Trophoblast cell (in vitro differentiated cells and primary cell): Measurements from ENCODE around the gene ZNF827.

Experiments
- DNase-seq, 2 donors: peaks; one replicate each; pipeline ENCODE4 v3.0.0-alpha.2; 2016
- H2AFZ ChIP-seq: 2 replicates; pipeline ENCODE4 v1.6.1; 2013; ENCODE audit warnings: low read length, moderate library complexity, mild to moderate bottlenecking; ENCODE audit not compliant: insufficient read depth, poor library complexity
- H2AK5ac ChIP-seq: 2 replicates; pipeline ENCODE4 v1.6.1; 2013; ENCODE audit warnings: mild to moderate bottlenecking, low read length
- H2BK120ac ChIP-seq: 2 replicates; pipeline ENCODE4 v1.6.1; 2013; ENCODE audit warnings: low read length, mild to moderate bottlenecking, moderate library complexity; ENCODE audit not compliant: insufficient read depth, poor library complexity
- H2BK12ac ChIP-seq: 2 replicates; pipeline ENCODE4 v1.6.1; 2013; ENCODE audit warnings: mild to moderate bottlenecking, low read length, moderate library complexity
- H2BK5ac ChIP-seq: 2 replicates; pipeline ENCODE4 v1.6.1; 2013; ENCODE audit warnings: low read length, low read depth, moderate library complexity, mild to moderate bottlenecking; ENCODE audit not compliant: poor library complexity
- H3K14ac ChIP-seq: 2 replicates; pipeline ENCODE4 v1.6.1; 2013; ENCODE audit warnings: mild to moderate bottlenecking, low read length
- H3K18ac ChIP-seq: 2 replicates; pipeline ENCODE4 v1.6.1; 2013; ENCODE audit warnings: mild to moderate bottlenecking, low read length
- H3K23ac ChIP-seq: 2 replicates; pipeline ENCODE4 v1.6.1; 2013; ENCODE audit warnings: low read length
- H3K27ac ChIP-seq: 2 replicates; pipeline ENCODE4 v1.5.1; 2013; ENCODE audit warnings: low read depth, mild to moderate bottlenecking, inconsistent platforms, low read length, moderate library complexity
- H3K27me3 ChIP-seq: 2 replicates; pipeline ENCODE4 v1.6.1; 2013; ENCODE audit warnings: inconsistent platforms, mild to moderate bottlenecking, low read length, moderate library complexity; ENCODE audit not compliant: insufficient read depth
- H3K36me3 ChIP-seq, 2 experiments: 1 replicate in 1 of 2; 2 replicates in 1 of 2; pipeline ENCODE4 v1.6.1; 2013; ENCODE audit warnings: low read length in 2 of 2, mild to moderate bottlenecking in 2 of 2, moderate library complexity in 1 of 2; ENCODE audit not compliant: insufficient read depth in 2 of 2, control insufficient read depth in 1 of 2
- H3K4ac ChIP-seq: 2 replicates; pipeline ENCODE4 v1.6.1; 2013; ENCODE audit warnings: low read depth, mild to moderate bottlenecking, low read length, moderate library complexity
- H3K4me1 ChIP-seq, 2 experiments: 1 replicate in 1 of 2; 2 replicates in 1 of 2; pipeline ENCODE4 v1.6.1; 2013; ENCODE audit warnings: low read length in 2 of 2, mild to moderate bottlenecking in 2 of 2, moderate library complexity in 1 of 2; ENCODE audit not compliant: insufficient read depth in 2 of 2, control insufficient read depth in 1 of 2
- H3K4me2 ChIP-seq: 2 replicates; pipeline ENCODE4 v1.6.1; 2013; ENCODE audit warnings: inconsistent platforms, mild to moderate bottlenecking, low read length, moderate library complexity
- H3K4me3 ChIP-seq: 2 replicates; pipeline ENCODE4 v1.5.1; 2013; ENCODE audit warnings: mild to moderate bottlenecking, low read depth, low read length, inconsistent platforms
- H3K79me1 ChIP-seq: one replicate; pipeline ENCODE4 v1.6.1; 2013; ENCODE audit warnings: low read length
- H3K79me2 ChIP-seq: 2 replicates; pipeline ENCODE4 v1.6.1; 2013; ENCODE audit warnings: low read length, mild to moderate bottlenecking; ENCODE audit not compliant: control insufficient read depth, insufficient read depth, poor library complexity
- H3K9ac ChIP-seq: 2 replicates; pipeline ENCODE4 v1.6.1; 2013; ENCODE audit warnings: mild to moderate bottlenecking, low read length
- H3K9me3 ChIP-seq: 2 replicates; pipeline ENCODE4 v1.6.1; 2013; ENCODE audit warnings: low read depth, mild to moderate bottlenecking, control low read depth, inconsistent platforms, low read length; ENCODE audit not compliant: insufficient read depth
- H4K12ac ChIP-seq: 2 replicates; pipeline ENCODE4 v1.6.1; 2013; ENCODE audit warnings: low read depth, mild to moderate bottlenecking, low read length, moderate library complexity
- H4K8ac ChIP-seq: 2 replicates; pipeline ENCODE4 v1.6.1; 2013; ENCODE audit warnings: low read depth, mild to moderate bottlenecking, low read length, moderate library complexity
- H4K91ac ChIP-seq: one replicate; pipeline ENCODE4 v1.6.1; 2013; ENCODE audit warnings: low read depth, mild to moderate bottlenecking, low read length, moderate library complexity
- WGBS: extraction: QIAGEN DNeasy Blood & Tissue Kit; methylation state at CpG from one replicate; pipeline ENCODE4 v1.1.7; 2013; ENCODE audit warnings: missing lambda C conversion rate; ENCODE audit not compliant: insufficient read length, insufficient coverage; ENCODE audit errors: extremely low coverage; 5-methylcytosine and 5-hydroxymethylcytosine counted together

ZNF827 gene

GRCh38 chr4:145760961-145761929 lies 177.4 kb downstream of the ZNF827 start:
- H4K8ac ChIP-seq: no peak overlapping the region
- H3K4me2 ChIP-seq: no peak overlapping the region
- H3K4ac ChIP-seq: no peak overlapping the region
- no peak overlapping the region for H2BK5ac ChIP-seq
- H3K27me3 ChIP-seq: no peaks in the 10 kb centered on the region
- H4K91ac ChIP-seq: no peak overlapping the region
- no peaks in the 10 kb centered on the region for H3K79me1 ChIP-seq
- H3K9ac ChIP-seq: no peak overlapping the region
- no peak overlapping the region for H3K23ac ChIP-seq
- WGBS: no CpG with 5 or more reads among the region's 49 CpGs
- no peak overlapping the region for H2BK12ac ChIP-seq
- peaks cover 27 to 49% of the 10 kb centered on the region in 2 experiments for H3K36me3 ChIP-seq
- no peak overlapping the region for H2AK5ac ChIP-seq
- H3K79me2 ChIP-seq: no peaks in the 10 kb centered on the region
- no peaks in the 10 kb centered on the region for H3K9me3 ChIP-seq
- H3K18ac ChIP-seq: no peak overlapping the region
- no peak overlapping the region for H3K27ac ChIP-seq
- H4K12ac ChIP-seq: no peak overlapping the region
- H3K14ac ChIP-seq: no peak overlapping the region
- H3K4me3 ChIP-seq: no peak overlapping the region
- H2AFZ ChIP-seq: no peak overlapping the region
- no peak for DNase-seq
- no peak overlapping the region for H2BK120ac ChIP-seq
- H3K4me1 ChIP-seq: no peaks in the 10 kb centered on the region

GRCh38 chr4:145760176-145760575 lies 178.4 kb downstream of the ZNF827 start:
- H3K79me1 ChIP-seq: no peaks in the 10 kb centered on the region
- no peak overlapping the region for H3K4me2 ChIP-seq
- no peak overlapping the region for H3K4me3 ChIP-seq
- H3K18ac ChIP-seq: no peak overlapping the region
- no peak overlapping the region for H2AK5ac ChIP-seq
- H3K23ac ChIP-seq: no peak overlapping the region
- no peaks in the 10 kb centered on the region for H3K4me1 ChIP-seq
- no peak overlapping the region for H3K4ac ChIP-seq
- no peaks in the 10 kb centered on the region for H3K79me2 ChIP-seq
- no peaks in the 10 kb centered on the region for H3K27me3 ChIP-seq
- H2BK5ac ChIP-seq: no peak overlapping the region
- no peak overlapping the region for H2BK120ac ChIP-seq
- no peak overlapping the region for H2AFZ ChIP-seq
- H3K14ac ChIP-seq: no peak overlapping the region
- no peak overlapping the region for H4K8ac ChIP-seq
- no peak for DNase-seq
- H2BK12ac ChIP-seq: no peak overlapping the region
- no peak overlapping the region for H4K12ac ChIP-seq
- no peak overlapping the region for H4K91ac ChIP-seq
- H3K9ac ChIP-seq: no peak overlapping the region
- peaks cover 22 to 42% of the 10 kb centered on the region in 2 experiments for H3K36me3 ChIP-seq
- no peaks in the 10 kb centered on the region for H3K9me3 ChIP-seq
- WGBS: no CpG with 5 or more reads among the region's 8 CpGs
- H3K27ac ChIP-seq: no peak overlapping the region

- H4K12ac ChIP-seq: no peak overlapping the region
- DNase-seq: no peak
- no peak overlapping the region for H3K9ac ChIP-seq
- H3K9me3 ChIP-seq: peaks cover 2% of the 10 kb centered on the region
- H3K4ac ChIP-seq: no peak overlapping the region
- H3K4me1 ChIP-seq: no peaks in the 10 kb centered on the region
- no peak overlapping the region for H2AFZ ChIP-seq
- no peak overlapping the region for H3K14ac ChIP-seq
- H2BK12ac ChIP-seq: no peak overlapping the region
- H3K23ac ChIP-seq: no peak overlapping the region
- no peak overlapping the region for H3K27ac ChIP-seq
- no peaks in the 10 kb centered on the region for H3K79me2 ChIP-seq
- no CpG with 5 or more reads among the region's 1 CpG for WGBS
- H2BK120ac ChIP-seq: no peak overlapping the region
- no peaks in the 10 kb centered on the region for H3K79me1 ChIP-seq
- no peak overlapping the region for H2BK5ac ChIP-seq
- no peak overlapping the region for H3K4me3 ChIP-seq
- no peak overlapping the region for H4K91ac ChIP-seq
- no peak overlapping the region for H4K8ac ChIP-seq
- H3K27me3 ChIP-seq: no peaks in the 10 kb centered on the region
- H2AK5ac ChIP-seq: no peak overlapping the region
- no peak overlapping the region for H3K18ac ChIP-seq
- H3K36me3 ChIP-seq: peaks cover 8 to 20% of the 10 kb centered on the region in 2 experiments
- H3K4me2 ChIP-seq: no peak overlapping the region
Observed at GRCh38 chr4:145757188-145757587, 181.4 kb downstream of the ZNF827 start.

- Histone ChIP-seq H3K27ac (no peak overlapping the region), H3K4me3 (no peak overlapping the region), H2BK12ac (no peak overlapping the region), H3K9ac (no peak overlapping the region), H2AFZ (no peak overlapping the region), H3K36me3 (peaks cover 7 to 12% of the 10 kb centered on the region in 2 experiments), H4K91ac (no peak overlapping the region), H3K4me2 (no peak overlapping the region), H2BK120ac (no peak overlapping the region), H3K4ac (no peak overlapping the region), H3K23ac (no peak overlapping the region), H3K27me3 (no peaks in the 10 kb centered on the region), H2AK5ac (no peak overlapping the region), H3K79me1 (no peaks in the 10 kb centered on the region), H3K79me2 (no peaks in the 10 kb centered on the region), H3K18ac (no peak overlapping the region), H4K8ac (no peak overlapping the region), H3K9me3 (peaks cover 2% of the 10 kb centered on the region), H3K14ac (no peak overlapping the region), H3K4me1 (no peaks in the 10 kb centered on the region), H2BK5ac (no peak overlapping the region), H4K12ac (no peak overlapping the region)
- WGBS: no CpG with 5 or more reads among the region's 1 CpG
- DNase-seq: no peak
Observed at GRCh38 chr4:145756244-145756643, 182.4 kb downstream of the ZNF827 start.
